ENCODE results near the gene AKAP9. TPM values are rescaled to one million over a fixed set of nuclear protein-coding genes. Genes with fewer than 3 reads are reported as not detected.

Gene AKAP9
- total RNA-seq, 1 donor from 2014 or later: 85.3 TPM

- TF ChIP-seq CTCF (IDR thresholded peaks at IDR 0.05): no peak
- Histone ChIP-seq H3K27me3 (no peaks in the 10 kb centered on the region), H3K9me3 (no peaks in the 10 kb centered on the region), H3K36me3 (peaks cover 22% of the 10 kb centered on the region), H3K27ac (no peak overlapping the region), H3K4me1 (peaks cover 15% of the 10 kb centered on the region), H3K4me3 (no peak overlapping the region)
- intact Hi-C loops (cut with DNase I): no loop called here
- ATAC-seq: no peak
- no peak for DNase-seq
These were observed 115.6 kb downstream of the AKAP9 start for GRCh38 chr7:92056286-92056685.

GRCh38 chr7:92057375-92057774 is 116.7 kb downstream of the AKAP9 start:
- intact Hi-C loops (cut with DNase I): no loop called here
- no peak overlapping the region for H3K27ac ChIP-seq
- DNase-seq (no peak), ATAC-seq (peak; percentile 72)
- H3K4me1 ChIP-seq: peaks cover 15% of the 10 kb centered on the region
- peaks cover 13% of the 10 kb centered on the region for H3K36me3 ChIP-seq
- no peak for TF ChIP-seq CTCF (IDR thresholded peaks at IDR 0.05)
- no peak overlapping the region for H3K4me3 ChIP-seq
- H3K9me3 ChIP-seq: no peaks in the 10 kb centered on the region
- H3K27me3 ChIP-seq: no peaks in the 10 kb centered on the region

- Histone ChIP-seq H3K4me3 (no peak overlapping the region), H3K27me3 (no peaks in the 10 kb centered on the region), H3K9me3 (no peaks in the 10 kb centered on the region), H3K36me3 (peaks cover 12% of the 10 kb centered on the region), H3K4me1 (peaks cover 15% of the 10 kb centered on the region), H3K27ac (no peak overlapping the region)
- DNase-seq (no peak), ATAC-seq (no peak)
- intact Hi-C loops (cut with DNase I): no loop called here
- TF ChIP-seq CTCF (IDR thresholded peaks at IDR 0.05): no peak
These were observed 117.4 kb downstream of the AKAP9 start for GRCh38 chr7:92058040-92058439.

GRCh38 chr7:92058899-92059298 is 118.2 kb downstream of the AKAP9 start:
- H3K9me3 ChIP-seq: no peaks in the 10 kb centered on the region
- peaks cover 11% of the 10 kb centered on the region for H3K36me3 ChIP-seq
- DNase-seq (no peak), ATAC-seq (no peak)
- H3K4me3 ChIP-seq: no peak overlapping the region
- intact Hi-C loops (cut with DNase I): no loop called here
- H3K27me3 ChIP-seq: no peaks in the 10 kb centered on the region
- TF ChIP-seq CTCF (IDR thresholded peaks at IDR 0.05): no peak
- no peak overlapping the region for H3K27ac ChIP-seq
- peaks cover 15% of the 10 kb centered on the region for H3K4me1 ChIP-seq

- H3K27ac ChIP-seq: no peak overlapping the region
- DNase-seq (no peak), ATAC-seq (peak; percentile 46)
- no peaks in the 10 kb centered on the region for H3K9me3 ChIP-seq
- no peak overlapping the region for H3K4me3 ChIP-seq
- H3K36me3 ChIP-seq: peaks cover 17% of the 10 kb centered on the region
- H3K4me1 ChIP-seq: peaks cover 15% of the 10 kb centered on the region
- intact Hi-C loops (cut with DNase I): no loop called here
- TF ChIP-seq CTCF (IDR thresholded peaks at IDR 0.05): no peak
- no peaks in the 10 kb centered on the region for H3K27me3 ChIP-seq
These were observed 120.5 kb downstream of the AKAP9 start for GRCh38 chr7:92061154-92061553.

GRCh38 chr7:92064438-92065029 is 123.9 kb downstream of the AKAP9 start:
- Histone ChIP-seq H3K27ac (no peak overlapping the region), H3K27me3 (no peaks in the 10 kb centered on the region), H3K4me1 (no peaks in the 10 kb centered on the region), H3K9me3 (no peaks in the 10 kb centered on the region), H3K4me3 (no peak overlapping the region), H3K36me3 (peaks cover 42% of the 10 kb centered on the region)
- DNase-seq: no peak
- ATAC-seq: no peak
- intact Hi-C loops (cut with DNase I): no loop called here
- TF ChIP-seq CTCF (IDR thresholded peaks at IDR 0.05): no peak

All from upper lobe of right lung (tissue), 1 donor.